Right renal cortex interstitium (tissue), 3 donors: ENCODE data around the gene WDR44. TPM values are rescaled to one million over a fixed set of nuclear protein-coding genes. Genes with fewer than 3 reads are reported as not detected.
"Not testable (repeated sequence)": the region's sequence is repeated elsewhere in the genome, so short reads cannot be mapped to it uniquely, and the experiment has no call there.

Experiments used
- DNase-seq, 3 donors: peaks; one replicate each; pipeline ENCODE4 v3.0.0-alpha.2; 2013; ENCODE audit warnings: low read depth in 3 of 3, low spot score in 2 of 3
- polyA plus RNA-seq, 3 donors: library from polyadenylated mRNA; unstranded; fragments of 120-200 nt; gene quantifications; one replicate each; pipeline ENCODE4 v1.2.1, GENCODE V29; 2013; ENCODE audit not compliant: insufficient read length in 3 of 3

The WDR44 gene, protein sequence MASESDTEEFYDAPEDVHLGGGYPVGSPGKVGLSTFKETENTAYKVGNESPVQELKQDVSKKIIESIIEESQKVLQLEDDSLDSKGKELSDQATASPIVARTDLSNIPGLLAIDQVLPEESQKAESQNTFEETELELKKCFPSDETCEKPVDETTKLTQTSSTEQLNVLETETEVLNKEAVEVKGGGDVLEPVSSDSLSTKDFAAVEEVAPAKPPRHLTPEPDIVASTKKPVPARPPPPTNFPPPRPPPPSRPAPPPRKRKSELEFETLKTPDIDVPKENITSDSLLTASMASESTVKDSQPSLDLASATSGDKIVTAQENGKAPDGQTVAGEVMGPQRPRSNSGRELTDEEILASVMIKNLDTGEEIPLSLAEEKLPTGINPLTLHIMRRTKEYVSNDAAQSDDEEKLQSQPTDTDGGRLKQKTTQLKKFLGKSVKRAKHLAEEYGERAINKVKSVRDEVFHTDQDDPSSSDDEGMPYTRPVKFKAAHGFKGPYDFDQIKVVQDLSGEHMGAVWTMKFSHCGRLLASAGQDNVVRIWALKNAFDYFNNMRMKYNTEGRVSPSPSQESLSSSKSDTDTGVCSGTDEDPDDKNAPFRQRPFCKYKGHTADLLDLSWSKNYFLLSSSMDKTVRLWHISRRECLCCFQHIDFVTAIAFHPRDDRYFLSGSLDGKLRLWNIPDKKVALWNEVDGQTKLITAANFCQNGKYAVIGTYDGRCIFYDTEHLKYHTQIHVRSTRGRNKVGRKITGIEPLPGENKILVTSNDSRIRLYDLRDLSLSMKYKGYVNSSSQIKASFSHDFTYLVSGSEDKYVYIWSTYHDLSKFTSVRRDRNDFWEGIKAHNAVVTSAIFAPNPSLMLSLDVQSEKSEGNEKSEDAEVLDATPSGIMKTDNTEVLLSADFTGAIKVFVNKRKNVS
- 10 to 100 TPM; 13.5 to 14.5 (median 14.0) TPM for polyA plus RNA-seq

- DNase-seq = peak; percentile 65 to 86 (median 79)
These were observed at the start of gene WDR44 for GRCh38 chrX:118345464-118346257. Gene WDR44 (plus strand): TSS chrX:118346106. CDS start chrX:118346504, 398 bp downstream.

- DNase-seq = not testable (repeated sequence)
These were observed 40.1 kb upstream of the WDR44 start for GRCh38 chrX:118305827-118306226.

- no peak for DNase-seq
These were observed 30.4 kb upstream of the WDR44 start for GRCh38 chrX:118315529-118315928.

DNA sequence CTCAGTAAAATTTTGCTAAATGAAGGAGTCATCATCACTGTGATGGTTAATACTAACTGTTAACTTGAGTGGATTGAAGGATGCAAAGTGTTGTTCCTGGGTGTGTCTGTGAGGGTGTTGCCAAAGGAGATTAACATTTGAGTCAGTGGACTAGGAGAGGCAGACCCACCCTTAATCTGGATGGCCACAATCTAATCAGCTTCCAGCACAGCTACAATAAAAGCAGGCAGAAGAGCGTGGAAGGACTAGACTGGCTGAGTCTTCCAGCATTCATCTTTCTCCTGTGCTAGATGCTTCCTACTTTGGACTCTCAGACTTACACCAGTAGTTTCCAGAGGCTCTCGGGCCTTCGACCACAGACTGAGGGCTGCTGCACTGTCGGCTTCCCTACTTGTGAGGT lies 21.3 kb upstream of the WDR44 start:
- DNase-seq = no peak

DNA sequence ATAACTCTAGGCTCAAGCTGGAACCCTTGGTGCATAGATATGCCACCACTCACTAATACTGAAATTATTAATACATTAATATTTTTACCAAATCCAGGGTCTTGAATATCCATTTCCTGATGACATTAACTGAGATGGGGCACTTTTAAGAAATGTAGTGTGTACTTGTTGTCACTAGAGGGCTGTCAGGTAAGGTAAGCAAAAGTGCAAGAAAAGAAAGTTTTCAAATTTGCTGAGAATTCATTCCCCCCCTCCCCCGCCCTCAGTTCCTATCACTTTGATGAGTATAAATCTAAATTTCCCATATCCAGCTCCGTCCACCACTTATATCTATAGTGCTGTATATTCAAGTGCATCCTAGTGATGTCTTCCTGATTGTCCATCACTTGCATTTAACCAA lies 20.5 kb upstream of the WDR44 start:
- no peak for DNase-seq

GRCh38 chrX:118329175-118329574 lies 16.7 kb upstream of the WDR44 start:
- no peak for DNase-seq

GRCh38 chrX:118337687-118338086 lies 8.2 kb upstream of the WDR44 start:
- no peak for DNase-seq

DNA sequence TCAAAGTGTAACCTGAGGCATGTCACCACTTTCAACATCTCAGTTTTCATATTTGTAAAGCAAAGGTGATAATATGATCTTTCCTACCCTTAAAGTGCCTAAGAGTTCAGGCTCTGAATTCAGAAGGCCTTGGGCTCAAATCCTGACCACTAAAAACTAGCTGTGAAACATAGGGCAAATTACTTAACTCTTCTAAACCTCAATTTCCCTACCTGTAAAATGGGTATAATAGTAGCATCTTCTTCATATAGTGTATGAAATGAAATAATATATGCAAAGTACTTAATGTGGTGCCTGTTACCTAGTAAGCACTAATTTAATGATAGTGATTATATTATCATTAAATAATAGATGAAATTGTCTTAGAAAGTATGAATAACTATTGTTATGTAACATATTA lies 7.0 kb upstream of the WDR44 start:
- no peak for DNase-seq

GRCh38 chrX:118345045-118345463 lies 852 bp upstream of the WDR44 start:
- DNase-seq = peak in 1 of 3 donors; percentile 2

GRCh38 chrX:118346258-118347094 lies 570 bp downstream of the WDR44 start:
- peak in 1 of 3 donors; percentile 18 for DNase-seq

DNA sequence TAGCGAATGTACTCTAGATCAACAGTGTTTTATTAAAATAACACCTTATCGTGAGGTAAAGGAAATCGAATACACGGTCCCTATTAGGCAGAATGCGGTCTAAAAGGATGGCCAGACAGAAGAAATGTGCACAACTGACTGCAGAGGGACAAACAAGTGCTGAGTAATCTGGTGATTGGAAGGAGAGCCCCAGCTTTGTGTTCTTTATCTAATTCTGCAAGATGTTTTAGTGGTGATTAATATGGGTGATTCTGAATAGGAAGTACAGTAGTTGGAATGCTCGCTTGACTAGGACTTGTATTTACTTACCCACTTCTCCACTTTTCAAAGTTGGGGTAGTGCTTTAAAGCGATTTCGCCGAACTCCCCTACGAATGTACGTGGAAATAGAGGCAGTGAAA lies 1.2 kb downstream of the WDR44 start:
- DNase-seq = no peak

DNA sequence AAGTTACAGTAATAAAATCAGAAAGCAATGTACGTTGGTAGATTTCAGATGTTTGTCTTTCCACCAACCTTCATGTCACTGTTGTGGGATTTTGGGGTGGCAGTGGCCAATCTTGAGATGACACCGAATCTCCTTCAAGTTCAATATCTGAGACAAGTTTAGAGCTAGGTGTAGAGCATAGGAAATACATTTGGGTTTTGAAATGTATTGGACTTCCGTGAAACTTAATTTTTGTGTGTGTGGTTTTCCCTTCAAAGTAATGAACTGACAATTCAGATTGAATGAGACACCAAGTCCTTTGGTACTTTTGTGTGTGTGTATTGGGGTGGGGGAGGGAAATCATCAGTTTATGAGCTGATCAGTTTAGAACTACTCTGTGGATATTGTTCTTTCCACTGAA lies 1.8 kb downstream of the WDR44 start:
- no peak for DNase-seq

- no peak for DNase-seq
These were observed 2.4 kb downstream of the WDR44 start for GRCh38 chrX:118348186-118348810.

DNA sequence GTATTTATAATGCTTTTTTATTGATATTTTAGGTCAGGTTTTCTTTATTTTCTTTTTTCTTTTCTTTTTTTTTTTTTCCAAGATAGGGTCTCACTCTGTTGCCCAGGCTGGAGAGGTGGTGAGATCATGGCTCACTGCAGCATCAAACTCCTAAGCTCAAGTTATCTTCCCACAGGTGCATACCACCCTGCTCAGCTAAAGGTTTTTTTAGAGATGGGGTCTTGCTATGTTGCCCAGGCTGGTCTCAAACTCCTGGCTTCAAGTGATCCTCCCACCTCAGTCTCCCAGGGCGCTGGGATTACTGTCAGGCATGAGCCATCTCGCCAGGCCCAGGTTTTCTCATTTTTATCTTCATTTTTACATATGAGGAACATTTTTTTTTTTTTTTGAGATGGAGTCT lies 3.3 kb downstream of the WDR44 start:
- DNase-seq = no peak

GRCh38 chrX:118350221-118350620 lies 4.3 kb downstream of the WDR44 start:
- DNase-seq = no peak

GRCh38 chrX:118350706-118351105 lies 4.8 kb downstream of the WDR44 start:
- no peak for DNase-seq

GRCh38 chrX:118352566-118352965 lies 6.7 kb downstream of the WDR44 start:
- DNase-seq = no peak

DNA sequence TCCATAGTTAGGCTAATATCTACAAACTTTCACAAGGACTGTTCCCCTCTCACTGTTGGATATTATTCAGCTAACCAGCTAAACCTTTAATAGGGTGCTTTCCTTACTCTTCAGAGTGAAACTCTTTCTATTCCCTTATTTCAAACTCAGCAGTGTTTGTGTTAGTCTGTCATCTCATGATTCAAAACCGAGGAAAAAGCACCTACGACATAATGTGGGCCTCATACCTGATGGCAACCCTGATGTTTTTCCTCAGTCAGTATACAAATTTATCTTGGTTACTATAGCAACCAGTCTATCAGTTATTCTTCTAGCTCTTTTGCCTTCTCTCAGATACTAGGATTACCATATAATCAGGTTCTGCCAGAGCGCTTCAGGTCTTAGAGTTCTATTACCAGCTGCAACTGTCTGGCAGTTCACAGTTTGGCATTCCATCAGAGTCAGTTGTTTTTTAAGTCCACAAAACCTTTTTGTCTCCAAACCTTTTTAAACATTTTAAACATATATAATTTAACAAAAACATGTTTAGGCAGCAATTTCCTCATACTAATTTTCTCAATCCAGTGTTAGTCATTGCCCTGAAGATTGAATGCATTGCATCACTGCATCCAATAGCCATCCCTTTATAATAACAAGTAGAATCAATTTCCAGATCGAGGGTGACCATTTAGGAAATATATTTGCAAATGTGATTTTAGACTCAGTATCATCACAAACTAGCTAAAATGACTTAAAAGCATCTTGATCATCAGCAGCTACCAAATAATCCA lies 7.4 kb downstream of the WDR44 start:
- no peak for DNase-seq
